ENCODE results near the gene MACF1.
"Not testable (repeated sequence)": the region's sequence is repeated elsewhere in the genome, so short reads cannot be mapped to it uniquely, and the experiment has no call there.

The MACF1 gene

DNA sequence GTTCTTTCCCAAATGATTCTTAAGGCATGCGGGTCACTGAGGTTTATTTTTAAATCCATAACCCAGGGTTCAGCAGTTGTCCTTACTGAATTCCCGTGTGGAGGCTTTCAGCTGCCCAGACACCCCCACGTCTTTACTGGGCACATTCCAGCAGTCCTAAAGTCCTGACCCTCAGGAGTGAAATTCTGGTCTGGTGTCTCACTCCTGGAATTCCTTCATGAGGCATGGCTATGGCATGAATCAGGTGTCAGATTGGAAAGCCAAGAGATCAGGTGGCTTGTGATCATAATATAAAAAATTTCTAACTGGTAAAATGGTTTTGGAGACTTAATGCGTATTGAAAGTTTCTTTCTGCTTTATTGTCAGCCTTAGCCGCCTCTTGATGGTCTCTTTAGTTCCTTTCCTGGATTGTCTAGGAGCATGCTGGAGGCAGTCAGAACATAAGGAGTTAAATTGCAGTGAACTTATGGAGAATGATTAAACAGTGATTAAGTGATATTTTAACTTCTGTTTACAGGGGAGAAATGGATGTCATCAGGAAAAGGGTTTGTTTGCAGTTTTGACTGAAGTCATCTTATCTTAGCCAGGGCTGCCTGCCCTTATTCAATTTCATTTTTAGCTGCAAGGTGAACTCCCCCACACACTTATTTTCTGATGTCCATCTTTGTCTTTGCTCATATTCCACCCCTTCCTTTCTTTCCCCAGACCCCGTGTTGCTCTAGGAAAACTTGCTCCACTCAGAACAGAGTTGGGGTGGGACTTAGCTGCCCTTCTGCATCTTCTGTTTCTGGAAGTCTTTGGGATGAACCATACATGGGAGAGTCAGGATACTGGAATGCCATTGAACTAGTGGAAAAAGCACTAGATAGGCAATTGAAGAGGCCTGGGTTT, 25.7 kb upstream of the MACF1 start:
- peak; percentile 34 for DNase-seq

DNA sequence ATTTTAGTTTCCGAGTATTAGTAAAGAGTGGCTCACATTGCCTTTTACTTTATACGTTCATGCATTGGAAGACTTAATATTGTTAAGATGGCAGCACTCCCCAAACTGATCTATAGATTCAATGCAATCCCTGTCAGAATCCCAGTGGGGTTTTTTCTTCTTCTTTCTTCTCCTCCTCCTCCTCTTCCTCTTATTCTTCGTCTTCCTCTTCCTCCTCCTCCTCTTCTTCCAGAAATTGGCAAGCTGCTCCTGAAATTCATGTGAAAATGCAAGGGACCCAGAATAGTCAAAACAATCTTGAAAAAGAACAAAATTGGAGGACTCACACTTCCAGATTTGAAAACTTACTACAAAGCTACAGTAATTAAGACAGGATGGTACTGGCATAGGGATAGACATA, 23.2 kb upstream of the MACF1 start:
- no peak for DNase-seq

DNA sequence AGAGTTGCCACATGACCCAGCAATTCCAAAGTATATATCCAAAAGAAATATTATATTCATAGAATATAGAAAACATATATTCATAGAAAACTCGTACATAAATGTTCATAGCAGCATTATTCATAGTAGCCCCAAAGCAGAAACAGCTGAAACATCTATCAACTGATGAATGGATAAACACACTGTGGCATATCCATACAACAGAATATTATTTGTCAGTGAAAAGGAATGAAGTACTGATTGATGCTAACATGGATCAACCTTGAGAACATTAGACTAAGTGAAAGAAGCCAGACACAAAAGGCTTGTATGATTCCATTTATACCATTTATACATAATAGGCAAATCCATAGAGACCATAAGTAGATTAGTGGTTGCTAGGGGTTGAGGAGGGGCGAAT, 21.7 kb upstream of the MACF1 start:
- no peak for DNase-seq

DNA sequence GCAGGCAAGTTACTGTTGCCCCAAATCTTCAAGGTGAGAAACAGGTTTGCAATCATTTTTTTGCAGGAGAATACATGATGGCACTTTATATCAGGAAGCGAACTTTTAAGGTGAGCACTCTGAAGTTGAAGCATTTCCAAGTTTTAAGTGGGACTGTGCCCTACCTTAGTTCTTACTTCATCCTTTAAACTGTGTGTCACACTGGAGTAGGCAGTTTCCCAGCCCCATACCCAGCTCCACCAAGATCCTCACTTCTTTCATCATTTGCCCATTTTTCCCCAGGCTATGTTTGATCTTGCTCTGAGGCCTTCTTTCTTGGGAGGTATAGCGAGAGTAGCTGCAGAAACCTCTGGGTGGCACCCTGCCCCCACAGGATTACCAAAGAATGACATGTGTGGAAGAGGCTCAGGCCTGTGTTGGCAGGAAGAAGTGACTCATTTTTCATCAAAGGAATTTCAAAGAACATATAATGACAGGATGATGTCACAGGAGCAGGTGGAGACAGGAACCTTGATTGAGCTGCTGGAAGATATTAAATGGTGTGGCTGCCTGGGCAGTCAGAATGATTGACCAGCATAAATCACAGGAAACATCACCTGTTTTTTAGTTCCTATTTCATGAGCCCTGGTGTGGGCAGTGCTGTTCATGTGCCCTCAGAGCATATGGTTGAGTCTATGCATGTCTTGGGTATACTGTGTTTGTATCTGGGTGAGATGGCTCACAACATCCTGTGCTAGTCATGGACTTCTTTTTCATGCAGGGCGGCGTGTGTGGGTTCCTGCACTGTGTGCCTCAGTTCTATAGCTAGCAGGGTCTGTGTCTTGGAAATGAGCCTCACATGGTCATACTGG, 20.8 kb upstream of the MACF1 start:
- DNase-seq, result no peak

DNA sequence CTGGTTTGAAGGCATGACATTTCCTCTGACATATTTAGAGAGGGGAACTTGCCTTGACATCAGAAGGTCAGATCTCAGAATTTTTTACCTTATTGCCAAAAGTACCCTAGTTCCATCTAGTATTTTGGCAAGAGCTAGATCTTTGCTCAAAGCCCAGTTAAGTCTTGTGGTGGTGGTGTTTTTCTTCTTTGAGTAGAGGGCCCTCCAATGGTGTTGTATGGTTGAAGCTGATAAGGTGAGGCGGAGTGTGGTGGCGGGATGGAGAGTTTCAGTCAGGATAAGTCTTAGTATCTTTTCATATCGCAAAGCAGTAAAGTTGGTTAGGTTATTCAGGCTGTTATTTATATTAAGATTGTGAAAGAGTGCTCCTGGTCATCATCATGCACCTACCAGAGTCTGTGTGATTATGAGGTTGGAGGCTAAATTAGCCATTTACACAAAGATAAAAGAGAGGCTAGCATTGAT, 20.1 kb upstream of the MACF1 start:
- no peak for DNase-seq

DNA sequence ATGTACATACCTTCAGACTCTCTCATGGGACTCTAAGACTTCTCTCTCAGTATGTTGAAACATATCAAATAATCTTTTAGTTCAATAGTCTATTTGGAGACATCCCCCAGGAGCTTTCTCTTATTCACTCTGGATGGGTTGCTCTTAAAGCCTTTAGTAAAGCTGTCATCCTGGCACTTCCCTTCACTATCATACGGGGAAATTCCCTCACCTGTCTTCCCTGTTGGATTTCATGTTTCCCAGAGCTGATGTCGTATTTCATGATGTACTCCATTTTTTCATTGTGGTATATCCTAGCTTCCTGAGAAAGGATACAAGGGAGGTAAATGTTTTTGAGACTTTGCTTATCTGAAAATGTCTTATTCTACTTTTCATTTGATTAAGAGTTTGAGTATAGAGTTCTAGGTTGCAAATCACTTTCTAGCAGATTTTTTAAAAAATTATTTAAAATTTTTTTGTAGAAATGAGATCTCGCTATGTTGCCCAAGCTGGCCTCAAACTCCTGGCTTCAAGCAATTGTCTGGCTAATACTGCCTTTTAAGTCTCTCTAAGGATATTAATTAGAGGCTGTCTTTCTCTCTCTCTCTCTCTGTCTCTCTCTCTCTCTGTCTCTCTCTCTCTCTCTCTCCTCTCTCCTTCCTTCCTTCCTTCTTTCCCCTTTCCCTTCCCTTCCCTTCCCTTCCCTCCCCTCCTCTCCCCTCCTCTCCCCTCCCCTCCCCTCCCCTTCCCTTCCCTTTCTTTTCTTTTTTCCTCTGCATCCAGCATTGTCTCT, 17.0 kb upstream of the MACF1 start:
- DNase-seq, result no peak

DNA sequence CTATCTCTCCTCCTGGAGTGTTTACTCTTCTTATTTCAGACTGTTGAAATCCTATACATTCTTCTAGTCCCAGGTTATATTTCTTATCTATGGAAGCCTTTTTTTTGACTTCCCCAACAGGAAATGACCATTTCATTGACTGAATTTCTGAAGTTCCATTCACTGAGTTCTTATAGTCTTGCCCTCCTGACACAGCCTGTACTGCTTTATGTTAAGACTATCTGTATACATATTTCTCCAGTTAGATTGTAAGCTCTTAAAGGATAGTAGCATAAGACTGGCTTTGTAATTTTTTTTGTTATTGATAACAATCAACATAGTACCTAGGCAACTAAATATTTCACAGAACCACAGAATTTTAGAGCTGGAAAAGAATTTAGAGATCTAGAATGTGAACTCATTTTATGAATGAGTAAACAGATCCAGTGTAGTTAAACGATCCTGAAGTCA, 14.9 kb upstream of the MACF1 start:
- no peak for DNase-seq

DNA sequence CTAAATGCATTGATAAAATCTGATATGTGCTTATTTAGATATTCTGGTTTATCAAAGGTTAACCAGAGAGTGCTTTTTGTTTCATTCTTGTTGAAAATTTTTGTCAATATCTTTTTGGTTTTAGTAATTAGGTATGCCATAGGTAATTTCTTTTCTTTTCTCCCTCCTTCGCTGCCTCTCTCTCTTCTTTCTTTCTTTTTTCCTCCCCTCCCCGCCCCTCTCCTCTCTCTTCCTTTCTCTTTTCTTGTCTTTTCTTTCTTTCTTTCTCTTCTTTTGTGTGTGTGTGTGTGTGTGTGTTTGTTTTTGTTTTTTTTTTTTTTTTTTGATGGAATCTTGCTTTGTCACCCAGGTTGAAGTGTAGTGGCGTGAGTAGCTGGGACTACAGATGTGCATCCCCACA, 14.4 kb upstream of the MACF1 start:
- no peak for DNase-seq

DNA sequence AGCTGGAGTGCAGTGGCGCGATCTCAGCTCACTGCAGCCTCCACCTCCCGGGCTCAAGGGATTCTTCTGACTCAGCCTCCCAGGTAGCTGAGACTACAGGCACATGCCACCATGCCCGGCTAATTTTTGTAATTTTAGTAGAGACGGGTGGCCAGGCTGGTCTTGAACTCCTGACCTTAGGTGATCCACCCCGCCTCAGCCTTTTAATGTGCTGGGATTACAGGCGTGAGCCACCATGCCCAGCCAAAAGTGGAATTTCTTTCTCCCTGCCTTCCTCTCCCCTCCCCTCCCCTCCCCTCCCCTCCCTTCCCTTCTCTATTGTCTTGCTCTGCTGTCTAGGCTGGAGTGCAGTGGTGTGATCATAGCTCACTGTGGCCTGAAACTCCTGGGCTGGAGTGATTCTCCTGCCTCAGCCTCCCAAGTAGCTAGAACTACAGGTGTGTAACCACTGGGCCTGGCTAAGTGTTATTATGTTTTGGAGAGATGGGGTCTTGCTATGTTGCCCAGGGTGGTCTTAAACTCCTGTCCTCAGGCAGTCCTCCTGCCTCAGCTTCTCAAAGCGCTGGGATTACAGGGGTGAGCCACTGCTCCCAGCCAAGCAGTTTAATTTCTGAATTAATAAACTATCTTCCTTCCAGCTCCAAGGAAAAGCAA, 10.0 kb upstream of the MACF1 start:
- no peak for DNase-seq

DNA sequence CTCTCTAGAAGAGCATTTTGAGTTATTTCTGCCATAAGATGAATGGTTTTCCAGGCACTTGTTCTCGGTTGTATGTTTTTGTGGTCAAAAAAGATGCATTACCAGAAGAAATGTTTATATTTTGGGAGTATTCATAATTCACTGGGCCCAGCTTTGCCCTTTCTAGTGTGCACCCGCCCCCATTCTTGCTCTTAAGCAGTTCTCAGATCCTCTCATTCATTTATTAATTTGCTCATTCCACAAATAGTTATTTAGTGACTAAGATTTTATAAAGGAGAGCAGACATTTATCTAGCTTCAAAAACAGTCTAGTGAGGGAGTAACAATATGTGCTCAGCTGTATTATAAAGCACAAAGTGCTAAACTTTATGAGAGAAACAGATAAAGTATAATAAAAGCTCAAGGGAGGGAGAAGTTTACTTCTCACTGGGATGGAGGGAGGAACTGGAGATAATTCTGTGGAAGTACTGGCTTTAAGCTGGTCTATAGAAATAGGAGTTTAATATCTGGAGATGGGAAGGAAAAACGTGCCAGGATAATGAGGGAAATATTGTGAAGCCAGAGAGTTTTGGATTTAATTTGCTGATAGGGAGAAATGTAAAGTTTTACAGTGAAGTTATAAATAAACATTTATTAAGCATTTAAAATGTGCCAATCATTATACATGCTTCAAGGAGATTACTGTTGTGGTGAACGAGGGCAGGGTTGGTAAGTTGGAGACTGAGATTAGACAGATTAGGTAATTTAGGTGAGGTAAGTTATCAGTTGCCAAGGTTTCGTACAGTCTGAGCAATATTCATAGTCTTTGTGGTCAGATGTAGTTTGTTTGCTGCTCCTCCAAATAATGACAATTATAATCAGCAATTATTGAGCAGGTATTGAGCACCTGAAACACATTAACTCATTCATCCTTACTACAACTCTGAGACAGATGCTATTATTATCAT, 9.1 kb upstream of the MACF1 start:
- DNase-seq, result no peak

DNA sequence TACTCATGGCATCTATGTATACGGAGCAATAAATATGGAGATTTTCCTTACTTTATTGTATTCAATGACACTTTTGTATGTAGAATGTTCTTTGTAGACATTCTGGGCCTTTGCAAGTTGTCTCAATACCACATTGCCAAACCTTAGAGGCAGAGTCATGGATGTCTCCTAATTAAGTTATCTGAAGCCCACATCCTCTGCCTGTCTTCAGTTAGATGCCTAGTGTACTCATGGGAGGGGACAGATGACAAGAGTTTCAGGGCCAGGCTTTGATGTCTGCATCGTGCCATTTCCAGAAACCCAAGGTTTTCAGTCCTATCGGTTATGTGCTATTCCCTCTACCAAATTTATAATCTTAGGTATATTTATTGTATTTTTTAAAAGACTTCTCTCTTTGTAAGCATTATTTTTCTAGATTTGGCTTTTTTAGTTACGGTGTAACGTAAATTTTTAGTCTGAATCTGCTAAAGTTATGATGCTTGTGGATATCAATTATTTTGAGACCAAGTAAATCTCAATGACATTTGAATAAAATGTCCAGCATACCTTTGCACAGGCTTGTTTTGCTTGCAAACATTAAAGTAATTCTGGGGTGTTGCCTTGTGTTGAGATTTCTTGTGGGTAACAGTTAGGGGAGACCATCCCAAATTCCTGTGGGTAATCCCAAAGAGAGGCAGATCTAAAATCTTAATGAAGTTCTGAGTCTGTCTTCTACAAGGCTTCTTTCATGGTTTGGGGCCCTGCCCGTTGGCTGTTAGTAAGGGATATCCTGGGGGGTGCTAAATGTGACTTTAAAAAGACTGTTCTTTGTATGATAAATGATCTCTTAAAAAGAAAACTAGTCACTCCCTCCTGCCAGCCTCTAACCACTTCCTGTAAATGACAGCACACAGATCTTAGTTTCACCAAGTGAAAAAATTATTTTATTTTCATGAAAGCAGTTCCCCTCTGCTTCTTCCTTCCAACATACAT, 8.0 kb upstream of the MACF1 start:
- DNase-seq, result no peak

DNA sequence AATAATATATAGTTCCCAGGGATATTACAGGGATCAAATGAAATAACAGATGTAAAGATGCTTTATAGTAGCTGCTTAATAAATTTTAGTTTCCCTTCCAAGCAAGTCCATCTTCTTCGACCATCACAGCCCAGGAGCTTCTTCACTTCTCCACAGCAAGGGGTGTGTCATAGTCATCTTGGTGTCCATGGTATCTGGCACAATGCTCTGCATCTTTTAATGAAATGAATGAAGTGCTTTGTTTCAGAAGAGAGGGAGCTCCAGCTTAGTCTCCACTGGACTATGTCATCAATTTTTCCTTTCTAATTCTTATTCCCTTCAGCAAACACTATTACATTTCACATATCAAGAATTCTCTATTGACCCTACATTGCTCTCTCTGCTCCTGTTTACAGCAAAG, 4.9 kb upstream of the MACF1 start:
- no peak for DNase-seq

DNA sequence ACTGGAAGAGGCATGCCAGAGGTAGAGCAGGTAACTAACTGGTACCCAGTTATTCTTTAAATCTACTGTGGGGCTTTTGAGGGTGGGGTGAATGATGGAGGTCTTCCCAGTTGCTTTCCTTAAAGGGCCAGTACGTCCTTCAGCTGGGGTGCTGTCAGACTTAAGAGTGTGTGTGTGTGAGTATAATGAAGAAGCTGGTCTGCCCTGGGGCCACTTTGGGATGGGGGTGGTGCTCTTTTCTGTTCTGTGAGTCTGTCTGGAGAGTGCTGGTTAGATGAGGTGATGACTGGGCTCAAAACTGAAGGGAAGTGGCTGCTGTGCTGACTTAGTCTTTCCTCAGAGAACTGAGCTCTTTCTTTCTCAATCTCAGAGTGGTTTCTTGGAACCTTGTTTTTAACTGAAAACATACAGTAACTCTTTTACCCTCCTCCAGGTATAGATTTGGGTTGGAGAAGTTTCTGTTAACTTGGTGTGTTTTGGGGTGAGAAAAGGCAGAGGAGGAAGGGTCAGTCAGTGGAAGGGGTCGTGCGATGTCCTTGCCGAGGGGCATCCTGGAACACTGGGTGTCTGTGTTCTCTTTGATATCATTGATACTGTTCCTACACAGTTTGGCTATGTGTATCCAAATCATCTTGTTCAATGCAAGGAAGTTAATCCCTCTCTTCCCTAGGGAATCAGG, 746 bp downstream of the MACF1 start:
- no peak for DNase-seq

DNA sequence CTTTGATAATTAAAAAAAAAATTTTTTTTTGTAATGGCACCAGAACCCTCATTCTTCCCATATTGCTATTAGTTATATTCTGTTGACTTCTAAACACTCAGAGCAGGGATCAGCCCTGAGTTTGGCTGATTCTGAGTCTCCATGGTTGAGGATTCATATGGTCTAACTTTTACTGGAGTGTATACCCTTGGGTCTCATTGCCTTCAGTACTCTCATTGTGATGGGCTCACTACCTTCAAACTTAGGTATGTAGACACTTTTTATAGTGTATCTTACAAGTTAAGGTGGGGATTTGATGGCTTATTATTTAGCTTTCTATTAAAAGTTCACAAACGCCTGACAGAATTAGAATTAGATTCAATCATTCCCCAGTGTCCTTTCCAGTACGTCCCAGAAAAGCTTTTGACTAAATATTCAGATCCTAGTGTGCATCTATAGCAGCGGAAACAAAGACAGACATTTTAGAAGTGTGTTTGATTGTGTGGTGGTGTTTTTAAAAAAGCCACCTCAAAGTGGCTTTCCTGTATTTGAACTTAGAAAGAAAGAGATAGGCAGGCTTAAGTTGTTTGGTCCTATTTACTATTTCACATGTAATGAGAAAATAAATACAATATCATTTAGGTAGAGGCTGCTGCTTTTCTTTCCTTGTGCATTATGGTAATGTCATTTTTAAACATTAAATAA, 1.4 kb downstream of the MACF1 start:
- no peak for DNase-seq

DNA sequence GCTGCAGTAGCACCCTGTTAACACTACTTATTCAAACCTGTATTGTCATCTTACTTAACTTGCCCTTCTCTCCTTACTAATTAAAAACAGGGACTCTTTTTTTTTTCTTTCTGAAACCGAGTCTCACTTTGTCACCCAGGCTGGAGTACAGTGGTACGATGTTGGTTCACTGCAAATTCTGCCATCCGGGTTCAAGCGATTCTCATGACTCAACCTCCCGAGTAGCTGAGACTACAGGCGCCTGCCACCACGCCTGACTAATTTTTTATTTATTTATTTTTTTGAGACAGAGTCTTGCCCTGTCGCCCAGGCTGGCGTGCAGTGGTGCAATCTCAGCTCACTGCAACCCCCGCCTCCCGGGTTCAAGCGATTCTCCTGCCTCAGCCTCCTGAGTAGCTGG, 3.9 kb downstream of the MACF1 start:
- not testable (repeated sequence) for DNase-seq

DNA sequence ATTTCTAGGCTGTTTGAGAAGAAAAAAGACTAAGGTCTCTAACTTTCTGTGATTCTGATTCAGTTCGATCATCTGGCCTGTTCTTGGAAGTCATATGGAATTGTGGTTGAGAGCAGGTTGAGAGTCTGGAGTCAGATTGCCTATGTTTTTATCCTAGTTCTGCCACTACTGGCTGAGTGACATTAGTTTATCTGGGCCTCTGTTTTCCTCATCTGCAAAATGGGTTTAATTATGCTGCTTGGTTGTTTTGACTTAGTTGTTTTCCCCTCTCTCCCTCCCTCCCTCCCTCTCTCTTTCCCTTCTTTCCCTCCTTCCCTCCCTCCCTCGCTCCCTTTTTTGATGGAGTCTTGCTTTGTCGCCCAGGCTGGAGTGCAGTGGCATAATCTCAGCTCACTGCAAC, 6.2 kb downstream of the MACF1 start:
- DNase-seq, result no peak

DNA sequence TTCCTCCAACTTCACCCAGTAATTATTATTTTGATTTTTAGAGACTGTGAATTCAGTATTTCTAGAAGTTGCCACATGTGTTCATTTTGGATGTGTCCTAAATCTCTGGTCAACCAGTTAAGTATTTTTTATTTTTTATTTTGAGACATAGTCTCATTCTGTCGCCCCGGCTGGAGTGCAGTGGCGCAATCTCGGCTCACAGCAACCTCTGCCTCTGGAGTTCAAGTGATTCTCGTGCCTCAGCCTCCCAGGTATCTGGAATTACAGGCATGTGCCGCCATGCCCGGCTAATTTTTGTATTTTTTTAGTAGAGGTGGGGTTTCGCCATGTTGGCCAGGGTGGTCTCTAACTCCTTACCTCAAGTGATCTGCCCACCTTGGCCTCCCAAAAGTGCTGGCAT, 8.0 kb downstream of the MACF1 start:
- DNase-seq, result no peak

DNA sequence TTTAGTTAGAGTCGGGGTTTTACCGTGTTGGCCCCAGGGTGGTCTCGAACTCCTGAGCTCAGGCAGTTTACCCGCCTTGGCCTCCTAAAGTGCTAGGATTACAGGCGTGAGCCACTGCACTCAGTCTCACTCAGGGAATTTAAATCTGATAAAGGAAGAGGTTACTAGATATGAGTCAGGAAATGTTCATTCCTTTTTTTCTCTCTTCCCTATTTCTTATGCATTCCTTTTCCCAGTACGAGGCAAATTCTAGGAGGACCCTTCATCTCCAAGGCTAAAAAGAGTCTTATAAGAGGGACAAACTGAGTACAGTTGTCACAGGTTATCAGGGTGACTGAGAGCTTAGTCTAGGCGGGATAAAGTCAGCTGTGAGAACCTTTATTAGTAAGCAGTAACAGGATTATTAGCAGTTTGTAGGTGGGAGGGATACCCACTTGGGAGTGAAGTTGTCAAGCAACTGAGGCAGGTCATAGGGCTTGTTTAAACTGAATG, 9.1 kb downstream of the MACF1 start:
- no peak for DNase-seq

All from right kidney (tissue), 1 donor.